ENCODE data around the gene ATP11C. TPM values are rescaled to one million over a fixed set of nuclear protein-coding genes. Genes with fewer than 3 reads are reported as not detected.

ATP11C gene
- total and polyA plus RNA-seq, 12 donors, result 1.8 to 8.5 (median 2.9) TPM

GRCh38 chrX:139932073-139932900, 566 bp downstream of the ATP11C start:
- TF ChIP-seq CTCF (IDR thresholded peaks at IDR 0.05), result no peak
- Histone ChIP-seq H3K9me3 (no peaks in the 10 kb centered on the region), H3K27me3 (peaks cover 0 to 48% (median 0%) of the 10 kb centered on the region in 7 donors), H3K4me3 (peak overlapping the region; percentile 55 to 93 (median 77)), H3K27ac (peak overlapping the region; percentile 83 to 98 (median 93)), H3K4me1 (peaks cover 0 to 14% (median 0%) of the 10 kb centered on the region in 9 donors), H3K36me3 (no peaks in the 10 kb centered on the region)
- intact Hi-C loops (cut with DNase I), result loop anchor here in 5 of 10 donors (5.0 to 10.0 kb wide), 5 partner anchors 50 to 125 kb away; no protein-coding TSS in a partner anchor
- peak; percentile 21 to 44 for DNase-seq
- peak; percentile 44 to 82 (median 57) for ATAC-seq
- 0 to 1% methylated on average over 14 to 101 of the region's 109 CpGs for WGBS, 2 donors

GRCh38 chrX:139931646-139932072, 1.2 kb downstream of the ATP11C start:
- H3K27ac ChIP-seq, result peak overlapping the region in 7 of 10 donors; percentile 11 to 98 (median 92)
- no peak for ATAC-seq
- H3K9me3 ChIP-seq, result no peaks in the 10 kb centered on the region
- DNase-seq, result no peak
- H3K4me3 ChIP-seq, result peak overlapping the region; percentile 21 to 93 (median 77)
- intact Hi-C loops (cut with DNase I), result loop anchor here in 5 of 10 donors (5.0 to 10.0 kb wide), 5 partner anchors 49 to 124 kb away; no protein-coding TSS in a partner anchor
- H3K36me3 ChIP-seq, result no peaks in the 10 kb centered on the region
- TF ChIP-seq CTCF (IDR thresholded peaks at IDR 0.05), result no peak
- peaks cover 0 to 14% (median 0%) of the 10 kb centered on the region in 9 donors for H3K4me1 ChIP-seq
- WGBS, 2 donors, result 1% methylated on average over 20 to 33 of the region's 33 CpGs
- H3K27me3 ChIP-seq, result peaks cover 0 to 53% (median 0%) of the 10 kb centered on the region in 7 donors

- Histone ChIP-seq H3K27ac (peak overlapping the region in 5 of 10 donors; percentile 11 to 98 (median 92)), H3K27me3 (peaks cover 0 to 54% (median 0%) of the 10 kb centered on the region in 7 donors), H3K4me1 (peaks cover 0 to 14% (median 0%) of the 10 kb centered on the region in 9 donors), H3K9me3 (no peaks in the 10 kb centered on the region), H3K36me3 (no peaks in the 10 kb centered on the region), H3K4me3 (peak overlapping the region; percentile 21 to 93 (median 77))
- 11 to 16% methylated on average over 27 of the region's 27 CpGs for WGBS, 2 donors
- no peak for TF ChIP-seq CTCF (IDR thresholded peaks at IDR 0.05)
- peak in 1 of 2 donors; percentile 8 for DNase-seq
- ATAC-seq, result no peak
- intact Hi-C loops (cut with DNase I), result loop anchor here in 5 of 10 donors (5.0 to 10.0 kb wide), 5 partner anchors 49 to 124 kb away; no protein-coding TSS in a partner anchor
These were observed 1.8 kb downstream of the ATP11C start for GRCh38 chrX:139930916-139931645.

GRCh38 chrX:139930401-139930800, 2.5 kb downstream of the ATP11C start:
- TF ChIP-seq CTCF (IDR thresholded peaks at IDR 0.05), result no peak
- Histone ChIP-seq H3K27me3 (peaks cover 0 to 54% (median 0%) of the 10 kb centered on the region in 7 donors), H3K36me3 (no peaks in the 10 kb centered on the region), H3K4me3 (peak overlapping the region in 4 of 10 donors; percentile 77 to 93 (median 84)), H3K4me1 (peaks cover 0 to 16% (median 0%) of the 10 kb centered on the region in 9 donors), H3K9me3 (no peaks in the 10 kb centered on the region), H3K27ac (no peak overlapping the region)
- intact Hi-C loops (cut with DNase I), result loop anchor here in 5 of 10 donors (5.0 to 10.0 kb wide), 5 partner anchors 48 to 123 kb away; no protein-coding TSS in a partner anchor
- WGBS, 2 donors, result 89 to 92% methylated on average over 4 of the region's 4 CpGs
- no peak for DNase-seq
- no peak for ATAC-seq

Measured in heart right ventricle (tissue), 16 donors.